Lung microvascular endothelial cell (primary cell): ENCODE data around the gene DRICH1. TPM values are rescaled to one million over a fixed set of nuclear protein-coding genes. Genes with fewer than 3 reads are reported as not detected.
A peak's percentile ranks its signal among the peaks of the same experiment; 100 is the strongest.
"Not testable (repeated sequence)": the region's sequence is repeated elsewhere in the genome, so short reads cannot be mapped to it uniquely, and the experiment has no call there.

Source experiments
- DNase-seq, 2 donors: peaks; one replicate each; pipeline versions ENCODE4 v3.0.0 to v3.0.0-alpha.2; 2010; ENCODE audit warnings: low read depth in 2 of 2
- total RNA-seq: library from RNA; depleted of rRNA; stranded (reverse); fragments of >200 nt; gene quantifications from 2 replicates; pipeline ENCODE4 v1.2.1, GENCODE V29; 2014

DRICH1 gene
- total RNA-seq, 1 donor from 2014 or later, result not detected

DNA sequence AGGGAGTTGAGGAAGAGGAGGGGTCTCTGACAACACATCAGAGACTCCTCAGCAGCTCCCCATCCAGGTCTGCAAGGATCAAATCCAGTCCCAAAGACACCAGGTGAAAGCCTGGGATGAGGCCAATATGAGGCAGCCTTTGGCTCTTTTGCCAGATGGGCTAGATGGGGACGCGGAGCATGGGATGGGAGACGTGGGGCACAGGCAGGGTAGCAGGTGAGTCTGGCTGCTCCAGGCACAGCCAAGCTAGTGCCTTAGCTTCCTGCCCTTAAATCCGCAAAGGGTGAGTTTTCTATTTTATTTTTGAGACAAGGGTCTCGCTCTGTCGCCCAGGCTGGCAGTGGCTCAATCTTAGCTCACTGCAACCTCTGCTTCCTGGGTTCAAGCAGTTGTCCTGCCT lies 19.6 kb upstream of the DRICH1 start:
- no peak for DNase-seq

DNA sequence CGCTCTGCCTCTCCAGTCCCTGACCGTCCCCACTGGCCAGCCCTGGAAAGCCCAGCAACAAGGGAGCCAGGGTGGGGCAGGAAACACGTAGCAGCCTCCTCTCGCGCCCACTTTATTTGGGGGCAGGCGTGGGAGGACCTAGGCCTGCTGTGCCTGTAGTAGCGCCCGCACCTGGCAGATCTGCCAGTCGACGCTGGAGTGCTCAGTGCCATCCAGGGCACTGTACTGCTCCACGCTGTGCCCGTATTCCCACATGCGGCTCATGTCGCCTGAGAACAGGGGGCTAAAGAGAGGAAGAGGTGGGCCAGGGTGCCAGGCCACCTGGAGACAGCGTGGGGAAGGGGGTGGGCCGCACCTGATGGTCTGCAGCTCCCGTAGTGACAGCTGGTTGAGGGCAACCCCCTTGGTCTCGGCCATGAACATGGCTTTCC lies 17.0 kb upstream of the DRICH1 start:
- no peak for DNase-seq

DNA sequence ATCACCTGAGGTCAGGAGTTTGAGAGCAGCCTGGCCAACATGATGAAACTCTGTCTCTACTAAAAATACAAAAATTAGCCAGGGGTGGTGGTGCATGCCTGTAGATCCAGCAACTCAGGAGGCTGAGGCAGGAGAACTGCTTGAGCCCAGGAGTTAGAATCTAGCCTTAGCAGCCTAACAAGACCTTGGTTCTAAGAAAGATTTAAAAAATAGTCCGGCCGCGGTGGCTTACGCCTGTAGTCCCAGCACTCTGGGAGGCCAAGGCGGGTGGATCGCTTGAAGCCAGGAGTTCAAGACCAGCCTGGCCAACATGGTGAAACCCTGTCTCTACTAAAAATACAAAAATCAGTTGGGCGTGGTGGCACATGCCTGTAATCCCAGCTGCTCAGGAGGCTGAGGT lies 14.4 kb upstream of the DRICH1 start:
- DNase-seq, result not testable (repeated sequence)

DNA sequence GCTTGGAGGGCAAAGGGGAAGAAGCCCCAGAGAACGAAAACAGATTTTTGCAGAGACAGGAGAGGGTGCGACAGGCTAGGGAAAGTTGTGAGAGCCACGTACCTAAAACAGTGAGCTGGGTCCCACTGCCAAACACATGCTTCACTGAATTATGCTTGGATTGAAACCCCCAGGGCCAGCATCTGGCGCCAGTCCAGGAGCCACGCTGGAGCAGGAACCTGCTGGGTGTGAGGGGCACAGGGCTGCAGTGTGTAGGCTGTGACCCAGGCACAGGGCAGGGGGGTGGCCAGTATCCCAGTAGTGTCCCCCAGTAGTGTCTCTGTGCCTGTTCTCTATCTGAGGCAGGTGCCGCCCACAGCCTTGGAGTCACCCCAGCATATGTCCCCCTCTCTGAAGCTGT lies 8.1 kb upstream of the DRICH1 start:
- not testable (repeated sequence) for DNase-seq

DNA sequence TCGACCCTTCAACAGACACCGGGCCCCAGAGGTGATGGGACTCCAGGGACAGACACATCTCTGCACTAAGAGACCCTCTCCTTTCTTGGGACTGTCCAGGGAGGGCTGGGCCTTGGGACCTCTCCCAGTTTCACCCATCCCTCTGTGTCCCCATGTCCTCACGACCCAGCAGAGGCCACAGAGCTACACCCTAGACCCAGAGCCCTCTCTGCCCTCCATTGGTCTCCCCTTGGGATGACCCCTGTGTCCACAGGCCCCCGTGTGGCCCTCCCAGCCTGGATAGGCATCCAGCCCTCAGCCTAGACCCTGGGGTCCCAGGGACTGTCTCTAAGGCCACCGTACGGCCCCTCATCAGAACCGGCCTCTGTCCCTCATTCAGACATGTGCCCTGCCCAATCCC lies 7.5 kb upstream of the DRICH1 start:
- DNase-seq, result no peak

DNA sequence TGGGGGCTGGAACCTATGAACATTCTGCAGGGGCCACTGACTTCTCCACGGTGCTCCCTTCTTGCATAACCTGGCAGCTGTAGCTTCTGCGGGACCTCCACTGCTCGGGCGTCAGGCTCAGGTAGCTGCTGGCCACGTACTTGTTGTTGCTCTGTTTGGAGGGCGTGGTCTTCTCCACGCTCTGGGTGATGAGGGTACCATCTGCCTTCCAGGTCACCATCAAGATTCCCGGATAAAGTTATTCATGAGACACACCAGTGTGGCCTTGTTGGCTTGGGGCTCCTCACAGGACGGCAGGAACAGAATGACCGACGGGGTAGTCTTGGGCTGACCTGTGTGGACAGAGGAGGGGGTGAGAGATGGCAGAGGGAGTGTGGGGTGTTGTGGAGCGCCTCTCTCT lies 6.5 kb upstream of the DRICH1 start:
- DNase-seq, result no peak

DNA sequence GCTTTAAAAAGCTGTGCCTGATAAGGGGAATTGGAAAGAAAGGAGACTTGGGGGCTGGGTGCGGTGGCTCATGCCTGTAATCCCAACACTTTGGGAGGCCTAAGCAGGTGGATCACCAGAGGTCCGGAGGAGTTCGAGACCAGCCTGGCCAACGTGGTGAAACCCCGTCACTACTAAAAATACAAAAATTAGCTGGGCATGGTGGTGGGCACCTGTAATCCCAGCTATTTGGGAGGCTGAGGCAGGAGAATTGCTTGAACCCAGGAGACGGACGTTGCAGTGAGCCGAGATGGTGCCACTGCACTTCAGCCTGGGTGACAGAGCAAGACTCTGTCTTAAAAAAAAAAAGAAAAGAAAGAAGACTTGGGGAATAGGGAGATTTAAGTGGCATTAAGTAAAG lies 3.2 kb upstream of the DRICH1 start:
- DNase-seq, result not testable (repeated sequence)

DNA sequence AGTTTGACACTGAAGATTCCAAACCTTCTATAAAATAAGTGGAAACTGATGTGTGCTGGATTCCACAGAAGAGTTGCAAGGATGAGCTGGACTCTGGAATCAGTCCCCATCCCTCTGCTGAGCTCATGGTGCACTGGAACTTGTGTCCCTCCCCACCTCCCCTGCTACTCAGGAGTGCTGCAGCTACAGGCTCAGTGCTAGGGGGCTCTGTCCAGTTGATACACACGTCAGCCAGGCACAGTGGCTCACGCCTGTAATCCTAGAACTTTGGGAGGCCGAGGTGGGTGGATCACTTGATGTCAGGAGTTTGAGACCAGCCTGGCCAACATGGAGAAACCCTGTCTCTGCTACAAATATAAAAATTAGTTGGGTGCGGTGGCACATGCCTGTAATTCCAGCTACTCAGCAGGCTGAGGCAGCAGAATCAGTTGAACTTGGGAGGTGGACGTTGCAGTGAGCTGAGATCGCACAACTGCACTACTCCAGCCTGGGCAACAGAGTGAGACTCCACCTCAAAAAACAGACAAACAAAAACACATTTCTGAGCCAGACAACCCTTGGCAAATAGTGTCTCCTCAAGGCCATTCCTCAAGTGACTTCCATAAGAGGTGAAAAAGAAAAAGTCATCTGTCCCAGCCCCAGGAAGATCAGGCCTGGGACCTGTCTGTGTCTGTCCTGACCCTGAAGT lies 3.9 kb downstream of the DRICH1 start:
- not testable (repeated sequence) for DNase-seq

DNA sequence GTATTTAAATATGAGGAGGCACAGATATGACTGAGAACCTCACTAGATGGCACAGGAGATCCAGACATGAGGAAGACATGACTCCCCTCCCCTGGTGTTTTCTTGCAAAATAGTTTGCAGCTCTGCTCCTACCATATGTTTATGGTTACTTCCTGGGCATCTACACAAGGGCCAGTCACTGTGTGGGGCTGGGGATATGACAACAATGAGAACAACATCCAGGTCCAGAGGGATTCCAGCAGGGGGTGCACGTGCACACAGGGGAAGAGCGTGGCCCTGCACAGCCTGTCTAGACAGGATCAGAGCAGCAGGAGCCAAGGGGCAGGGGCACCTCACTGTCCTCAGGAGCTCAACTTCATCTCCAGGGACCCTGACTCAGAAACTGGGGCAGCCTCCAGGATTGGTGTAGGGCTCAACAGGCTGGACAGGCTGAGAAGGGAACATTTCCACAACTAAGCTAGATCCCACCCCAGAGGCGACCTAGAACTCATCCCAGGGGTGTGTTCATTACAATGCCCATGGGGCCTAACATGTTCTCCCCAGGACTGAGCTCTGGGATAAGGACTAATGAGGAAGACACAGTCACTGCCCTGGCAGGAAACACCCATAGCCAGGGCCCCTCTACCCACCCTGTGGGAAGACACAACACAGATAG lies 4.6 kb downstream of the DRICH1 start:
- peak; percentile 35 to 66 for DNase-seq

DNA sequence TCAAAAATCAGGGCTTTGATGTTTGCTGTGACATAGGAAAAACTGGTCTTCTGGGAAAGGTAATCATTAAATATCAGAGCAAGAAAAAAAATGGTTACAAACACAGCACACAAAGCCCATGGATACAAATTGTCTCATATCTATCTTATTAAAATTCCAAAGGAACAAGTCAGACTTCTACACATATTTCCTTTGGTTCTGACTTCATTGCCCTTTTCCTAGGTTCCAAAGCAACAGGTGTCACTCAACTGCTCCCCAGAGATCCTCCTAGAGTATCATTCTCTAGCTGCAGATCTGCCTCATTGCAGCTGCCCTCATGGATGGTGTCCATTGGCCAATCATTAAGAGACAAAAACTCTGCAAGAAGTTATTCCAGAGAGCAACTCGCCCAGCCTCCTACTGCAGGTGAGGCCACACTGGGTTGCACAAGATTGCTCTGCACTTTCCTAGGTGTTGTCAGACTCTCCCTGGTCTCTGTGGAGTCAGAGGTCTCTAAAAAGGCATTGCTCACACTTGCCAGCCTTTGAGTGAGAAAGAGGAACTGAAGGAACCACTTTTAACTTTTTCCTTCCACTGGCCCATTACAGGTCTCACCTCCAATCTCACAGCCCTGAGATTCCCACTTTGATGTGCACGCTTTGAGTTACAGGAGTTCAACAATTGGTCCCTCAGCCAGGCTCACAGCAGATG lies 5.7 kb downstream of the DRICH1 start:
- no peak for DNase-seq

DNA sequence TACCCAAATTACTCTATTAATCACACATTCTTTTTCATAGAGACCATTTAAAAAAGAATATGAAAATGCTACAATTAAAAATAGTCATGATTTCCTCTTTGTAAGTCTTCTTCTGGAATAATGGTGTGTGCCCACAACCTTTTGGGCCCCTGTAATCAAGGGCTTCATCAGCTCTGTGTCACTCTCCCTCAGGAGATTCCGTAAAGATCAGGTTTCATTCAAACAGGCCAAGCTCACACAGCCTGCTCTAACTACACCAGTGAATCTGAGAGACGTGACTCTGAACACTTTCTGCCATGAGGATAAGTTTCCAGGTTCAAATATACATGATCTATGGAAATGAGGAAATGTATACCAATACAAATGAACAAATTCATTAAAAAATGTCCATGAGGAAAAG lies 9.5 kb downstream of the DRICH1 start:
- no peak for DNase-seq

DNA sequence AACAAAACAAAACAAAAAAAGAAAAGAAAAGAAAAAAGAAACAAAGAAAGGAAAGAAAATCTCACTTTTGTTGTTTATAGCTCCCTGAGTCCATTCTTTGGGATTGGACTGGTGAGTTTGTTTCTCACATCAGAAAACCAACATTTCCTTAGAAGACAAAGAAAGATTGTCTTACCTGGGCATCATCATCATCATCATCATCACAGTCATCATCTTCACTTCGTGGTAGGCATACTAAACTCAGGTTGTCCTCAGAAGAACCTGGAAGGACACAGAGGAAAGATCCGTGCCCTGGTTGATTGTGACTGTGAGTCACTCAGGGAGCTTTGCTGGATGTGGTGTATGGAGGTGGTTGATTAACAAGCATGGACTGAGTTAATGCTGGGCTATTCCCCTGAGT lies 10.2 kb downstream of the DRICH1 start:
- DNase-seq, result not testable (repeated sequence)

DNA sequence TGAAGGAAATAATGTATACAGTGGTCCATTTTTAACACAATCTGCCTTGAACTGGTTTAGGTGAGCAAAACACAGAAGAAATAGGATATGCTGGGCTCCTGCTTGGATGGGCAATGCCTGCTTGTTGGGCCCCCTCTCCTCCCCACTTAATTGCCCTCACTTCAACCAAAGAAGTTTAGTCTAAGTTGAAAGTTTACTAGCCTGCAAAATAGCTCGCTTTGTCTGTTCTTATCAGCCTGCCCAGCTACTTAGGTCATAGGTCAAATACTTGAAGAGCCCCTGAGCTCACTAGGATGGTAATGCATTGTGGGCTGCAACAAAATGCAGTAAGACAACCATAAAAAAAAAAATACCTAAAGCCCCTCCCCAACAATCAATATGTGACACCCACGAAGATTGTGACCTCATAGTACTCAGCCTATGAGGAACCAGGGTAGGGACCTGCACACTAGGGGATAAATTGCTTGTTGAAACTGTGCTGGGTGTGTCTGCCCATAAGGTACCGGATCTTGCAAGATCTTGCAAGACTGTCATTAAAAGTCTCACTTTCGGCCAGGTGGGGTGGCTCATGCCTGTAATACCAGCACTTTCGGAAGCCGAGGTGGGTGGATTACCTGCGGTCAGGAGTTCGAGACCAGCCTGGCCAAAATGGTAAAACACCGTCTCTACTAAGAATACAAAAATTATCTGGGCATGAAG lies 10.9 kb downstream of the DRICH1 start:
- no peak for DNase-seq

DNA sequence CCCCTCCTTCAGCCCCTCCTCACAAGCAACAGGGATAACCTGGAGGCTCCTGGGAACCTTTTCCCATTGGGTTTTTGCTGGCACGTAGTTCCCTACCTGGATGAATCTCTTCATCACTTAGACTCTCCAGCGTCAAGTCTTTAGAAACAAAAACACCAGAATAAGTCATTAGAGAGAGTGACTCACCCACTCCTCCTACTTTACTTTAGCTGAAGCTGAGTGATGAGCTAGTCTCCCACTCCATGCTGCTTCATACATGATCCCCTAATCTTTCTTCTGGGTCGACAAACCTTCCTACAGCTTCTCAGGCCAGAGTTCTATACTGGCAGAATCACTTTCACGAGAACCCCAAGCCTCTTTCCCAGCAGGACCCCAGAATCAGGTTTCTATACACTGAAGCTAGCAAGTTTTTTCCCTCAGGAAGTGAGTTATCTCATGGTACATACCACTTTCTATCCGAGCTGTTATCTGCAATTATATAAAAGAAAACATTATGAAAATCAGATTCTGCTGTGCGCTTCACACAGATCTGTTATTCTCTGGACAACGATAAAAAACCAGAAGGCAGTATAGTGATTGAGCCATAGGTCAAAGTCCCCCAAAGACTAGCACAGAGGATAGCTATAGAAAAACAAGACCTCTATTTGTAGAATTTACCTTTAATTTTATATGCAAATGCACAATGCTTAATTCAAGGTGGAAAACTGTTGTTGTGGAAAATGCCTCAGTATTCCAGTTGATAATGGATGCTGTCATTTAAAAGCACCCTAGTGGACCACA lies 18.7 kb downstream of the DRICH1 start:
- no peak for DNase-seq

DNA sequence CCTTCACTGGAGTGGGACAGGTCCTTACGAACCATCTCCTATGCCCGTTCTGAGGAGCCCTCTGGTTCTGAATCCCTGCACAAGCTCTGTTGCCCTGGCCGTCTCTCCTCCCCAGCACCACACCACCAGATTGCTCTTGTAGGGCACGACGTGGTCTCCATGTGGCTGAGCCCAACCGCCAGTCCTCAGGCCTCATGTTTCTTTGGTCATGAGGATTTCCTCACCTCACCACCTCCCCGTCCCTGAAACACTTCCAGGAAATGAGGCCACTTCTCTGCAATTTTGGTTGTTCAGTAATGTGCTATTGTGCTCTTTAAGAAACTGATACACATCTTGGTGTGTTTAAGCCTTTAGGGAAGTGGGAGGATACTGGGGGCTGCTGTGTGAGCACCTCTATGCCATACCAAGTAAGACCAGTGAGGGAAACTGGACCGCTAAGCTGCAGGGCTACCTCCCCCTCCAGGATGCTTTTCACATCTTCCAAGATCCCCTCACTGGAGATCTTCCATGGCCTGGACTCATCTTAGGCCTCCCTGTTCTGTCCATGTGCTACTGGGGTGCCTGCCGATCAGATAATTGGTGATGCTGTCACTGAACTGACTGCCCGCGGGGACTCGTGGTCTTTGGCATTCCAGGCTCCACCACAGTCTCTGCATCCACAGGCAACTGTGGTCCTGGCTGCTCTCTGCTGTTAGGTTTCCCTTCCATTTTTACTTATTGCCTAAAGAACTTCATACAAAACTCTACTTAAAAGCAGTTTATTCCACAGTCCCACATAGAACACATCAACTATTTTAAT lies 21.9 kb downstream of the DRICH1 start:
- no peak for DNase-seq

DNA sequence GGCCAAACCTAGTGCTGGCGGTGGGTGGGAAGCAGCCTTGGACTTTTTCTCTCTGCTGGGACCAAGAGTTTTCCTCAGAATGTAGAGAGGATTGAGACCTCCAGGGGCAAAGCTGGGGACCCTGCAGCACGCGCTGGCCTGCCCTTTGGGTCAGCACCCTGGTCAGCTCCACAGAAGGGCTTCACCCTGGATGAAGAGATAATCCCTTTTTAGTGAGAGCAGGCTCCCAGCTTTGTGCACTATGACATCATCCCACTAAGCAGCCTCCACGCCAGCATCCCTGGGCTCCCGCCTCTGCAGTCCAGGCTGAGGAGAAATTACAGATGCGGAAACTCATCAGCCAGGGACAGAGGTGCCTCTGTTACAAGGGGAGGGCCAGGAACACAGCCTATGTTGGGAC lies 23.5 kb downstream of the DRICH1 start:
- DNase-seq, result peak; percentile 21 to 23

DNA sequence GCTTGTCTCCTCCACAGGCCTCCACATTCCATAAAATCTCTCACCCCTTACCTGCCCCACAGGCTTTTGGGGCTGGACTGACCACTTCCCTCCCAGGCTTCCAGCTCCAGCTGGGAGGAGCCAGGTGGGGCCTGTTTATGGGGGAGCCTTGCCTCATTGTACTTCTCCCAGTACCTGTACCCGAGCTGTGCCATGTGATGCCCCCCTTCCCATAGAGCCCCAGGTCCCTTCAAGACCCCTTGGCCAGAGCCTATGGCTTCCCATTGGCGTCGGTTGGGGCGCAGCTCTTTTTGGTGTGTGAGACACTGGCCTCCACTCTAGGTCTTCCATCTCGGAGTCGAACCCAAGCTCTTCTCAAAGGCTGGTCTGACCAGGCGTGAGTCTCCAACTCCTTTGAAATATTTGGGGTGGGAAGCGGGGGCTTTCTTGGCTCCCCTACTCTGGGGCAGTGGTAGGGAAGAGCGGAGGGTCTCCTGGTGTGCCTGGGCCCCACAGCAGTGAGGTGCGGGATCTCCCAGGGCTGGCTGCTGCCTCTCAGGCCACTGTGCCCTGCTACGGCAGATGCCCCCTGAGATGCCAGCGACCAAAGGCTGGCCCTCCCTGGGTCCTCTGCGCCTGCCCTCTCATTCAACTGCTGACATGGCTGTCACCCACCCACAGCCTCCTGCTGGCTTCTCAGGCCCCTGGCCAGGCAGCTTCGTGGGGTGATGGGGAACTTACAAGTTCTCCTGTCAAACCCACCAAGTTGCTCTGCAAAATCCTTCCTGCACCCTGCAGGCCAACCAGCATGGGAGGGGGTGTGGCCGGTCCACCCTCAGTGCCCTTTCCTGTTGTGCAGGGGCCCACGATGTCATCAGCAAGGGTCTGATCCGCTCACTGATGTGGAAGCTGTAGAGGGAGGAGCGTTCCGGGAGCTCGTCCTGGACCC lies 25.7 kb downstream of the DRICH1 start:
- DNase-seq, result no peak

DNA sequence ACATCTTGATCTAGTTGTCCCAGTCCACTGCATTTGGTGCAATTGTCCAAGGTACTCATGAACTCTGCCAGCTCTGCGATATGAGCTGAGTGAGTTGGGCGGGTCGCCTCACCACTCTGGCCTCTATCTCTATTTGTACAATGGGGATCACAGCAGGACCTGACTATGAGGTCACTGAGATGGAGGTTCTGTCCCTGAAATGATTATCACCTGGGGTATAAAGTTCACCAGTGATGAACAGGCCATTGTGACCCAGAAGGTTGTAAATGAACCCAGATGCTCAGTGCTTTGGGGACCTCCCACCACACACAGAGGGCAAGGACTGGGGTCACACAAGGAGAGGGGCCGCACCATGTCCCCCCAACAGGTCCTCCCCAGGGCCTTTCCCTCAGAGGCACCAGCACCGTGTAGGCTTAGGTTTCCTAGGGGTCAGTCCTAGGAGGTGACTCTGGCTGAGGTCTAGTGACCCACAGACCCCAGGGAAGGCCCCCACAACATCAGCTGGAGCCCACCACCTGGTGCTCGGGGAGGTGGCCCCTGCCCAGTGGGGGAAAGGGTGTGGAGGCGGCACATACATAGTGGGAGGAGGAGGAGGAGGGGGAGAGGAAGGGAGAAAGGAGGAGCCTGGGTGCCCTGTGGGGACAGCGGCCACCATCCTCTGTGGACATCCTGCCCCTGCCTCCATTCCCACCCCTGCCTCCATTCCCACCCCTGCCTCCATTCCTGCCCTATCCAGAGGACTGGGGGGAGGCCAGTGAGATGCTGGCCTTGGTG lies 27.0 kb downstream of the DRICH1 start:
- no peak for DNase-seq

DNA sequence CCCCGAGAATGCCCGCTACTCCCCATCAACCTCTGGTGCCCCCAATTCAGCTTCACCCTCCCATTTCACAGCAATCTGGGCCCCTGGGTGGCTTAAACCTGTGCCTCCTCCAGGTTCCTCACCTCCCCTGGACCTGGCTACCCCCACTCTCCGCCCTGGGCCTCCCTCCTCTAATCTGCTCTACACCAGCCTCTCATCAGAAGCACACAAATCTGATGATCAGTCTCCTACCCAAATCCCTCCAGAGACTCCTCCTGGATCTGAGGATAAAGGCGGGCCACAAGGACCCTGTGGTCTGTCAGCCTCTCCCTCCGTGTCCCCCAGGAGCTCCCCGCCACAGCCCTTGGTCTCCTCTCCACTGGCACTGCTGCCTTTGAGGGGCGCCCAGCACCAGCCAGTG lies 28.9 kb downstream of the DRICH1 start:
- DNase-seq, result no peak
